GM23338 (cell line): Measurements from ENCODE around the gene TBCD. TPM values are rescaled to one million over a fixed set of nuclear protein-coding genes. Genes with fewer than 3 reads are reported as not detected.

Experiments used
- ATAC-seq: fragments of 200-7000 bp; cut with Tn5 transposase; 3 replicates; pipeline ENCODE4 v1.9.1; 2020
- DNase-seq: peaks from one replicate; pipeline ENCODE4 v3.0.0-alpha.2; 2015; ENCODE audit warnings: low spot score
- H2AFZ ChIP-seq: fragments of 200-600 bp; sonication (generic); 2 replicates; pipeline ENCODE4 v1.8.0; 2016; ENCODE audit warnings: antibody characterized with exemption, mild to moderate bottlenecking, moderate library complexity
- H3F3A ChIP-seq: fragments of 200-600 bp; sonication (generic); replicated peaks from 2 replicates; pipeline ENCODE4 v1.8.0; 2017; ENCODE audit warnings: antibody characterized with exemption, mixed run types, low read depth
- H3K27ac ChIP-seq: fragments of 200-600 bp; sonication (generic); 2 replicates; pipeline ENCODE4 v1.6.1; 2016; ENCODE audit warnings: low read depth
- H3K27me3 ChIP-seq: fragments of 200-600 bp; sonication (generic); 2 replicates; pipeline ENCODE4 v1.8.0; 2016; ENCODE audit warnings: mild to moderate bottlenecking, mixed run types, moderate library complexity; ENCODE audit not compliant: insufficient read depth
- H3K36me3 ChIP-seq: fragments of 200-600 bp; sonication (generic); 2 replicates; pipeline ENCODE4 v1.8.0; 2016; ENCODE audit warnings: mild to moderate bottlenecking; ENCODE audit not compliant: insufficient read depth
- H3K4me1 ChIP-seq: fragments of 200-600 bp; sonication (generic); 2 replicates; pipeline ENCODE4 v1.8.0; 2016; ENCODE audit warnings: mild to moderate bottlenecking, moderate library complexity; ENCODE audit not compliant: insufficient read depth
- H3K4me2 ChIP-seq: fragments of 200-600 bp; sonication (generic); 2 replicates; pipeline ENCODE4 v1.7.1; 2017; ENCODE audit warnings: mixed run types
- H3K4me3 ChIP-seq: fragments of 200-600 bp; sonication (generic); 2 replicates; pipeline ENCODE4 v1.6.1; 2016; ENCODE audit warnings: mixed run types
- H3K79me2 ChIP-seq: fragments of 200-600 bp; sonication (generic); replicated peaks from 2 replicates; pipeline ENCODE4 v1.8.0; 2017; ENCODE audit warnings: mild to moderate bottlenecking; ENCODE audit not compliant: insufficient read depth
- H3K9me2 ChIP-seq: fragments of 200-600 bp; sonication (generic); 2 replicates; pipeline ENCODE4 v1.8.0; 2017; ENCODE audit not compliant: insufficient read depth
- H4K20me1 ChIP-seq: fragments of 200-600 bp; sonication (generic); replicated peaks from 2 replicates; pipeline ENCODE4 v1.8.0; 2017; ENCODE audit warnings: mild to moderate bottlenecking; ENCODE audit not compliant: insufficient read depth
- H3K27ac Mint-ChIP-seq: 2 replicates; pipeline ENCODE4 v1.8.0; 2020; ENCODE audit warnings: inconsistent platforms, mild to moderate bottlenecking, moderate library complexity, mixed read lengths
- H3K27me3 Mint-ChIP-seq: 3 replicates; pipeline ENCODE4 v1.8.0; 2022; ENCODE audit warnings: low read depth, mild to moderate bottlenecking, moderate library complexity, mixed read lengths, inconsistent platforms; ENCODE audit not compliant: insufficient read depth, poor library complexity
- H3K36me3 Mint-ChIP-seq: 3 replicates; pipeline ENCODE4 v1.8.0; 2021; ENCODE audit warnings: low read depth, mild to moderate bottlenecking, inconsistent platforms, moderate library complexity, mixed read lengths
- H3K4me1 Mint-ChIP-seq: 3 replicates; pipeline ENCODE4 v1.8.0; 2020; ENCODE audit warnings: mild to moderate bottlenecking, inconsistent platforms, mixed read lengths
- H3K4me3 Mint-ChIP-seq: 3 replicates; pipeline ENCODE4 v1.8.0; 2021; ENCODE audit warnings: moderate library complexity, mild to moderate bottlenecking, inconsistent platforms, mixed read lengths
- H3K9me3 Mint-ChIP-seq: 3 replicates; pipeline ENCODE4 v1.8.0; 2020; ENCODE audit warnings: moderate library complexity, mild to moderate bottlenecking, inconsistent platforms, mixed read lengths
- CTCF ChIP-seq, 2 experiments: fragments of 200-600 bp in 1 of 2; sonication (generic) in 1 of 2; conservative IDR thresholded peaks; 2 replicates each; pipeline versions ENCODE4 v1.5.1 to v1.6.1; 2016 to 2017; ENCODE audit warnings: antibody characterized with exemption in 2 of 2, low read depth in 2 of 2, mild to moderate bottlenecking in 2 of 2, moderate library complexity in 1 of 2
- ETS1 ChIP-seq: IDR thresholded peaks from 2 replicates; pipeline ENCODE4 v1.6.1; 2016; ENCODE audit warnings: antibody characterized with exemption
- EZH2 ChIP-seq: fragments of 200-600 bp; sonication (generic); IDR thresholded peaks from one replicate; pipeline ENCODE4 v1.8.0; 2017; ENCODE audit warnings: antibody characterized with exemption, mild to moderate bottlenecking, low read depth; ENCODE audit not compliant: unreplicated experiment
- EZH2phosphoT487 ChIP-seq: fragments of 200-600 bp; sonication (generic); IDR thresholded peaks from one replicate; pipeline ENCODE4 v1.8.1; 2018; ENCODE audit warnings: antibody characterized with exemption; ENCODE audit not compliant: unreplicated experiment
- JUNB ChIP-seq: IDR thresholded peaks from one replicate; pipeline ENCODE4 v1.6.1; 2016; ENCODE audit warnings: antibody characterized with exemption; ENCODE audit not compliant: unreplicated experiment
- NANOG ChIP-seq: IDR thresholded peaks from 2 replicates; pipeline ENCODE4 v1.6.1; 2016; ENCODE audit warnings: antibody characterized with exemption, borderline replicate concordance
- POLR2AphosphoS5 ChIP-seq: IDR thresholded peaks from 2 replicates; pipeline ENCODE4 v1.6.1; 2016; ENCODE audit warnings: antibody characterized with exemption, low read depth
- REST ChIP-seq: IDR thresholded peaks from one replicate; pipeline ENCODE4 v1.6.1; 2018; ENCODE audit warnings: antibody characterized with exemption; ENCODE audit not compliant: unreplicated experiment
- STAT1 ChIP-seq: IDR thresholded peaks from one replicate; pipeline ENCODE4 v1.6.1; 2016; ENCODE audit warnings: antibody characterized with exemption; ENCODE audit not compliant: unreplicated experiment
- ZNF114 ChIP-seq: fragments of 250-450 bp; sonication (Bioruptor Pico); IDR thresholded peaks from 2 replicates; pipeline ENCODE4 v1.5.0; 2020; ENCODE audit warnings: mild to moderate bottlenecking, moderate library complexity
- ZNF462 ChIP-seq: fragments of 250-450 bp; sonication (Bioruptor Pico); IDR thresholded peaks from 2 replicates; pipeline ENCODE4 v1.5.0; 2020; ENCODE audit warnings: mild to moderate bottlenecking, moderate library complexity
- polyA plus RNA-seq: library from polyadenylated mRNA; unstranded; fragments of >200 nt; fragmentation: Nextera tagmentation; extraction: Ambion mirVana; gene quantifications from 2 replicates; pipeline ENCODE4 v1.2.1, GENCODE V29; 2016
- total RNA-seq: library from RNA; depleted of rRNA; stranded (reverse); fragments of >200 nt; shearing (Covaris generic); gene quantifications from 2 replicates; pipeline ENCODE4 v1.2.3, GENCODE V29; 2014

TBCD gene
- total and polyA plus RNA-seq, 2 experiments from 2014 or later: 75.0 to 116 TPM

- Histone ChIP-seq H3K27ac (no peak overlapping the region), H3K27me3 (no peaks in the 10 kb centered on the region), H2AFZ (no peak overlapping the region), H4K20me1 (no peaks in the 10 kb centered on the region; the same call in 1 of the 2 replicates), H3K4me3 (no peak overlapping the region), H3K36me3 (0 out of 2 replicates have a peak, but pooled peaks cover 3% of the 10 kb centered on the region), H3K9me2 (no peaks in the 10 kb centered on the region), H3F3A (no peaks in the 10 kb centered on the region), H3K79me2 (peaks cover 16% of the 10 kb centered on the region), H3K4me1 (no peaks in the 10 kb centered on the region), H3K4me2 (no peak overlapping the region)
- H3K4me1 Mint-ChIP-seq: peaks cover 10% of the 10 kb centered on the region; the same call in 2 of the 3 replicates
- no peak for ATAC-seq
- H3K27me3 Mint-ChIP-seq: peaks cover 11% of the 10 kb centered on the region
- no peak overlapping the region for H3K4me3 Mint-ChIP-seq
- TF ChIP-seq REST (no peak), EZH2 (no peak), CTCF (conservative IDR thresholded peaks at IDR 0.05; ENCODE audit: low read depth in 2 of 2) (no peak), POLR2AphosphoS5 (no peak), JUNB (no peak), NANOG (no peak), EZH2phosphoT487 (no peak), ZNF462 (CRISPR knock-in tag) (no peak), ETS1 (no peak), STAT1 (no peak), ZNF114 (no peak)
- no peak for DNase-seq
- no peaks in the 10 kb centered on the region; the same call in 2 of the 3 replicates for H3K9me3 Mint-ChIP-seq
- H3K36me3 Mint-ChIP-seq: peaks cover 43% of the 10 kb centered on the region
- 0 out of 2 replicates have a peak overlapping the region, but pooled peaks have one; percentile 47 for H3K27ac Mint-ChIP-seq
Observed at GRCh38 chr17:82895087-82895486, 143.2 kb downstream of the TBCD start.
